LNCaP clone FGC (cell line): ENCODE measurements around the gene CDK5RAP3.

Experiments used
- DNase-seq: peaks from one replicate; pipeline ENCODE4 v3.0.0-alpha.2; 2011; ENCODE audit warnings: low read depth
- H3K4me3 ChIP-seq: 2 replicates; pipeline ENCODE4 v1.5.1; 2011; ENCODE audit warnings: mild to moderate bottlenecking, low read depth, low read length, control low read depth
- TF ChIP-seq, protein P1 (sequence below): IDR thresholded peaks from 2 replicates; pipeline ENCODE4 v1.5.1; 2012; ENCODE audit warnings: mild to moderate bottlenecking; ENCODE audit not compliant: control insufficient read depth, insufficient read depth; ENCODE audit errors: extremely low read depth

The CDK5RAP3 gene

DNA sequence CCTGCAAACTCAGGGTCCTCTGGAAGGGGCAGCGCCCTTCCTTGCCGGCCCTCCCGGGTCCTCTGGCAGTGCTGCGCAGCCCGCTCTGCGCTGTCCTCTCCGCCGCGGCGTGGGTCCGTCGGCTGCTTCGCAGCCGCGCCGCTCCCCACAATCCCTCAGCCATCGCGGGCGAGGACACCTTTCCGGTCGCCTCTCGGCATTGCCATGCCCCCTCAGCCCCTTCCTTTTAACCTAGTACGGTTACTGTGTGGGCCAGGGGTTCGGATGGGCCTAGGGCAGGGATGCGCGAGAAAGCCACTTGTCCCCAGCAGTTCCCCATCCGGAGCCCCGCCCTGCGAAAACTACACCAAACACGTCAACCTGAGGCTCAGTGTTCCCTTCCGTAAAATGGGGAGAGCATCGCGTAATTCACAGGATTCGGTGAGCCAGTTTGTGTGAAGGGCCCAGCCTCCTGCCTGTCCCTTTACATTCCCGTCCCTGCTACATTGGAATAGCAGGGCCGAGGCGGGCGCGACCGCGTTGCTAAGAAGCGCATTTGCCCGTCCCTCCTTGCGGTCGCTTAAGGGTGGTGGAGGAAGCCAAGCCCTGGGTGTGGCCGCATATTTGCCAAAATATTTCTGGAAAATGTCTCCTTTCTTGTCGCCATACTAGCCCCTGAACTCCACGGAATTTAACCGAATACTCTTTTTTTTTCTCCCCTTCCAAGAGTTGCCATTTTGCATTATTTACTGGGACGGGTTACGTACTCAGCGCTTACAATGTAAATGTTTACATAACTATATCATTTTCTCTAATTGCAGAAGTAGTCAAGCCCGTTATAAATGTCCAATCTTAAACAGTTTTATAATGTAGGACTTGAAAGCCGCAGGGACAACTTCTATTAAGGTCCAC, 53.5 kb downstream of the CDK5RAP3 start:
- H3K4me3 ChIP-seq, result peak overlapping the region; percentile 48
- no peak for DNase-seq
- TF ChIP-seq, protein P1, sequence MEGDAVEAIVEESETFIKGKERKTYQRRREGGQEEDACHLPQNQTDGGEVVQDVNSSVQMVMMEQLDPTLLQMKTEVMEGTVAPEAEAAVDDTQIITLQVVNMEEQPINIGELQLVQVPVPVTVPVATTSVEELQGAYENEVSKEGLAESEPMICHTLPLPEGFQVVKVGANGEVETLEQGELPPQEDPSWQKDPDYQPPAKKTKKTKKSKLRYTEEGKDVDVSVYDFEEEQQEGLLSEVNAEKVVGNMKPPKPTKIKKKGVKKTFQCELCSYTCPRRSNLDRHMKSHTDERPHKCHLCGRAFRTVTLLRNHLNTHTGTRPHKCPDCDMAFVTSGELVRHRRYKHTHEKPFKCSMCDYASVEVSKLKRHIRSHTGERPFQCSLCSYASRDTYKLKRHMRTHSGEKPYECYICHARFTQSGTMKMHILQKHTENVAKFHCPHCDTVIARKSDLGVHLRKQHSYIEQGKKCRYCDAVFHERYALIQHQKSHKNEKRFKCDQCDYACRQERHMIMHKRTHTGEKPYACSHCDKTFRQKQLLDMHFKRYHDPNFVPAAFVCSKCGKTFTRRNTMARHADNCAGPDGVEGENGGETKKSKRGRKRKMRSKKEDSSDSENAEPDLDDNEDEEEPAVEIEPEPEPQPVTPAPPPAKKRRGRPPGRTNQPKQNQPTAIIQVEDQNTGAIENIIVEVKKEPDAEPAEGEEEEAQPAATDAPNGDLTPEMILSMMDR, result no peak

DNA sequence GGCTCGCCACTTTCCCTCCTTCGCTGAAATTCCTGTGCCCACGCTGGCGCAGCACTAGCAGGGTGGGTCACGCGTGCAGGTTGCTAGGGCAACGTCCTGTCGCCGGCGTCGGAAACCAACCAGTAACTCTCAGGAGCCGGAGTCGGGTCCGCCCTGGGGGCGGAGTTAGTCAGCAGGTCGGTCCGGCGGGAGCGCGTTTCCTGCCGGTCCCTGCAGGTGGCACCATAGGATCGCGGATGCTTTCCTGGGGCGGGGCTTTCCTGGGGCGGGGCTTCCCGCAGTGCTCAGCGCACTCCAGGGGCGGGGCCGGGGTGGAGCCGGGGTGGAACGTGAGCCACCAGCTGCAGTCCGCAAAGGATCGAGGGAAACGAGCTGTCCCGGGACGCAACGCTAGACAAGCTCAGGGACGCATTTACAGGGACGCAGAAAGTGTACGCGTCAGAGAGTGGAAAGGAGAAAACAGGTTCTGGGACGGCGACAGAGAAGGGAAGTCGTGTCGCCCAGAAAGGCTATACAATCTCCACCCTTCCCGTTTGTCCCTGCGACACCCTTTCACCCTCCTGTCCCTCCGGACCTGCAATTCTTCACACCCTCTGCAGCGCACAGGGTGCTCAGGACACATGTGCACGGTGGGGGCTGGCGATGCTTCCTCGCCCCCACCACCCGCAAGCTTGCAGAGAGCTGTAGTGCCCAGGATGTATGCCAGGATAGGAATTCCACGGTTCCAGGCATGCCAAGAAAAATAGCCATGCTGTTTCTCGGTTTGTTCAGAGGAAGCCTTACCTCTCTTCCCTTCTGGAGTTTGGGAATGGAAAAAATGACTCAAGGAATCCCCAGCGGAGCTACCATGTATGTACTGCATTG, 54.4 kb downstream of the CDK5RAP3 start:
- peak overlapping the region; percentile 65 for H3K4me3 ChIP-seq
- peak; percentile 86 for DNase-seq

DNA sequence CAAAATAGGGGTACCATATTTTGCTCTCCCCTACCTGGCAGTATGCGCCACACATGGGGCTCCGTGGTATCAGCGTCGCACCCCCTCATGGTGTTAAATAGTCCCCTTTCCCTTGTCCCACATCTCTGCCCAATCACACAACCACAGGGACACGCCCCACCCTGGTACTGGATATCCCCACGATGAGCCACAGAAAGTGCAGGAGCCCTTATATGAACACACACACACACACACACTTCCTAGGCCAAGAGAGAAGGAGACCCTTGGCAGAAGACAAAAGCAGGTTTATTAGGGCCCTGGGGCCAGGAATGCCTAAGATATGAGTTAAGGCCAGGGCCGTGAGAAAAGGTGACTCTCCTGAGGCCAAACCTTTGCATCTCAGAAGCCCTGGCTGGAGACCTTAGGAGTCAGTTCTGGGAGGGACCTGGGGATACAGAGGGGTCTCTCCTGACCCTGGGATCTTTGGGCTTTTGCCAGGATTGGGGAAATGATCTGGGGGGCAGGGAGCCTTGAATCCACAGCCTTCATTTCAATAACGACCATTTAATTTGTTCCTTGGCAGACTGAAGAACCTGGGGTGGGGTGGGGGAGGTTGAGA, 55.1 kb downstream of the CDK5RAP3 start:
- TF ChIP-seq, protein P1, result no peak
- no peak for DNase-seq
- peak overlapping the region; percentile 65 for H3K4me3 ChIP-seq

More for the DNA sequence above, 54.4 kb downstream of the CDK5RAP3 start:
- TF ChIP-seq, protein P1, result peak; percentile 91

GRCh38 chr17:48026502-48027321, 55.8 kb downstream of the CDK5RAP3 start:
- TF ChIP-seq, protein P1, result peak; percentile 88
- no peak overlapping the region; the same call in 1 of the 2 replicates for H3K4me3 ChIP-seq
- no peak for DNase-seq

DNA sequence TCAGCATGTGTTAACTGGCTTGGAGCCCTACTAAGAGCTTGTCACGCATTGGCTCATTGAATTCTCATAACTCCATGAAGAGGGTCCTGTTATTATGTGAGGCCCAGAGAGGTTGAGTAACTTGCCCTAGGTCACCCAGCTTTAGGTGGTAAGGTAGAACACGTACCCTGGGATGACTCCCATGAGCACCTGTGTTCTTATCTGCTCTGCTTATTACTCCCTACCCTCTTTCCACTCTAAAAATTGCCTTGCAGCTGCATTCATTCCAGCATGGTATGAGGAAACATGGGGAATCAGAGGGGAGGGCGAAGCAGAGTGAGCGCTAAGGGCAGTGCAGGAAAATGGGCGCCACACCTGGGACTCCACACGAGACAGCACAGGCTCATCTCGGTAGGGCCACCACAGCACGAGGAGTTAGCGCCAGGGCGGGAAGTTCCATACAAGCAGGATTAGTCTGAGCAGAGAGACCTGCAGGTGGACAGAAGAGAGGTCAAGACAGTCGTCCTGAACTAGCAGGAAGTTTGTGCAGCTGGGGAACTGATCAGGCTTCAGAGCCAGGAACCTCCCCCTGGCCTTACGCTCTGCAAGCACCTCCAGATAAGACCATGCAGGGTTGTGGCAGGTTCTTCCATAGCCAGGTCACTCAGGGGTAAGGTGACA, 56.5 kb downstream of the CDK5RAP3 start:
- TF ChIP-seq, protein P1, result no peak

More for the DNA sequence above, 56.5 kb downstream of the CDK5RAP3 start:
- no peak overlapping the region for H3K4me3 ChIP-seq
- no peak for DNase-seq
